Left colon (tissue), 2 donors: ENCODE results near the gene STAMBPL1. TPM values are rescaled to one million over a fixed set of nuclear protein-coding genes. Genes with fewer than 3 reads are reported as not detected.

Experiments
- ATAC-seq: fragments of 200-7000 bp; cut with Tn5 transposase; one replicate; pipeline ENCODE4 v1.9.1; 2020; ENCODE audit warnings: mild to moderate bottlenecking, moderate library complexity
- DNase-seq, 2 donors: peaks; one replicate each; pipeline ENCODE4 v3.0.0-alpha.2; 2020
- intact Hi-C, 2 donors: fragments of 100-400 bp; cut with DNase I in 1 of 2; cut with micrococcal nuclease in 1 of 2; formaldehyde crosslinking; loops; one replicate each; pipeline versions ENCODE4 v1.11.2 to v1.14.0; 2022; cut with DNase I, micrococcal nuclease
- total RNA-seq, 2 donors: library from RNA; stranded (reverse); fragmentation: NEBNext Ultra II Directional; extraction: Animal tissue kit (Norgen Biotek cat#: 25700); gene quantifications; one replicate each; pipeline ENCODE4 v1.2.1, GENCODE V29; 2021
- donor health status: DM: no; HTN: no; CAD: no.
- donor health status: DM: yes; HTN: yes; CAD: no.

Gene STAMBPL1
- total RNA-seq, 2 donors from 2014 or later = 14.8 to 22.4 TPM

GRCh38 chr10:88961266-88961665, 81.2 kb downstream of the STAMBPL1 start:
- intact Hi-C loops = no loop called here
- DNase-seq = no peak
- ATAC-seq = no peak

DNA sequence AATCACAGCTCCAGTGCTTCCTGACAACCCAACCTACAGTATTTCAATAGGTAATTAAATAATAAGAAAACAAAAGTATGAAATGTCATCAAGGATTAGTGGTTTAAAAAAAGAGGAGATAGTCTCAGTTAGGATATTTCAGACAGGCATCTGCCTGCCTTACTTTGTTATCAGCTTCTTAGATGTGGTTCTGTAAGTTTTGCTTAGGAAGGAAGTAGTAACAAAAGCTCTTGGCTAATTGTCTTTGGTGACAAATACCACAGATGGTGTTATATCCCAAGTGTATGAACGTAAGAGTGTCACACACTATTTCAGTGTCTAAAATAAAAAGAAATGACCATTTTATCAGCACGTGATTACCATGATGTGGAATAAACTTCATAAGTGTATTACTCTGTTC, 82.3 kb downstream of the STAMBPL1 start:
- intact Hi-C loops = no loop called here
- no peak for DNase-seq
- ATAC-seq = no peak

DNA sequence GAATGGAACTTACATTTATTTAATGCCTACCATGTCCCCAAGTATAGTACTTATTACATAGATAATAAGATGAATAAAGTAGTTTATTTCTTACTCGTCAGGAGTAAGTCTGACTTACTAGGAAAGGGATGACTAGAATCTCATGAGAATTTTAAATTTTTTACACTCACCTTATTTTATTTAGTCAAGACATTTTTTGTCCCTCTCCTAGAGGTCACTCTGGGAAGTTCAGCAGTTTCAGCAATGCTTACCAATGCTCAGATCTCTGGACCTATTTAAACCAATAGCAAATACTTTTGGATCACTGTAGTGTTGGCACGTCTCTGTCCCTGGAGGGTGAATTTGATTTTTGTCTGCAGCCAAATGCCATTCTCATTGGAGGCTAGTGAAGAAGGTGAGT, 83.3 kb downstream of the STAMBPL1 start:
- no peak for ATAC-seq

DNA sequence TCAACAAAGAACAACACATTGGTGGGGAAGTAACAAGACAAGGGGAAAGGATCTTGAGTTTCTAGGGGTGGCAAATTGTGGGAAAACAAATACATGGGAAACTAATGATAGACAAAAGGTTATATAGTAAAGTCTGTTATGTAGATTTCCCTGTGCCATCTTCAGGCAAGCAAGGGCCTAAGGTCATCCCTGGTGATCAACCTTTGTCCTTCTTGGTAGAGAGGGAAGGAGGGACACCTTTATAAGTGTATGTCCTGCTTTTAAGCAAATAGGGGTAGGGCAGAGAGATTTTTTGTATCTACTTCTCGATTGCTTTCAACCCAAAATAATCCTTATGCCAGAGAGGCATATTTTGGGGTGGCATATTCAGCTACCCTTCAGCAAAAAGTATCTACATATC, 84.3 kb downstream of the STAMBPL1 start:
- DNase-seq (no peak), ATAC-seq (peak; percentile 59)
- intact Hi-C loops = no loop called here

More for the DNA sequence above, 83.3 kb downstream of the STAMBPL1 start:
- no peak for DNase-seq
- intact Hi-C loops = no loop called here

DNA sequence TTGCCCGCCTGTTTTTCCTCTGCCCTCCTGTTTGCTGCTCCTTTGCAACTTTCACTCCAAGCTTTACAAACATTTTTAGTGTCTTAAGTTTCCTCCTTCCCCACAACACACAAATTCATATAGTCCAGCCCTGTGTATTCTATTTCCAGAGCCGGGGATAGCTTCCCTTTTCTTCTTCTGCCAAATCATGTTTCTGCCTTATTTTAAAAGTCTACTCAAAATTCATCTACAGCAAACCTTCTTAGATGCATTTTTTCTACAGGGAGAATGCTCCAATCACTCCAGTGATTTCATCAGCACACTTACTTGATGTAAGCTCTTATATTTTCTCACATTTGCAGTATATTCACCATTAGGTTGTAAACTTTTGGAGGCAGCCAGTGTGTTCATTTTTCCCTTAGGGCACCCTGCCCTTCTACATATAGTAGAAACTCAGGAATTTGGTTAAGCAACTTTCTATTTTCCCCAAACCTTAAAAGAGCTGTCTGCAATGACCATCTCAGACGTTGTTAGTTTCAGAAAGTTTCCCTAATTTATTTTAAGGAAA, 84.9 kb downstream of the STAMBPL1 start:
- ATAC-seq = no peak
- DNase-seq = no peak
- intact Hi-C loops = no loop called here

- ATAC-seq (no peak), DNase-seq (peak in 1 of 2 donors; percentile 27)
- intact Hi-C loops = no loop called here
Measured at GRCh38 chr10:88966797-88967196, 86.8 kb downstream of the STAMBPL1 start.

DNA sequence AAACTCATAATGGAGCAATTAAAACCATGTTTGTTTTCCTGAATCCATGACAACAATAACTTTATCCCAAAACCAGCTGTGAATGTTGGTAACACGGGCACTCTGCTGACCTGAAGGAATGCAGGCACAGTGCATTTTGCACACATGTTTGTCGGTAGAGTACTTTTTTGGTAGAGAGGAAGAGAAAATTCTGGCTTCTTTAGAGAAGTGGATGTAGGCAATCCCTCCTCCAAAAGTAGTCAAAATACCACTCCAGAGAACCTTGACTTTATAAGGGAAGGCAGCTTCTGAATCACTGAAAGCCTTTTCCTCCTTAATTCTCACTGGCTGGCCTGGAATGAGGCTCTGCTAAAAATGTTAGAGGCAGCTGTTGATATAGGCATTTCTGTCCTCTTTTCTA, 88.3 kb downstream of the STAMBPL1 start:
- intact Hi-C loops = no loop called here
- DNase-seq = no peak
- ATAC-seq = no peak

- intact Hi-C loops = no loop called here
- DNase-seq = no peak
- ATAC-seq = no peak
Measured at GRCh38 chr10:88971221-88972061, 91.4 kb downstream of the STAMBPL1 start.

Other genes with a start within 250 kb of the STAMBPL1 start
- gene LIPF, start 215.8 kb upstream of the STAMBPL1 start, total RNA-seq = not detected
- not detected for gene LIPK, start 174.0 kb upstream of the STAMBPL1 start, total RNA-seq
- gene LIPN, start 120.2 kb upstream of the STAMBPL1 start, total RNA-seq = not detected
- not detected for gene LIPM, start 77.5 kb upstream of the STAMBPL1 start, total RNA-seq
- 10 to 100 TPM; 13.7 to 21.6 TPM for gene ANKRD22, start 28.4 kb upstream of the STAMBPL1 start, total RNA-seq
- gene ACTA2, start 72.5 kb downstream of the STAMBPL1 start, total RNA-seq = 100 to 1,000 TPM in 1 of 2 donors, 10 to 100 TPM in 1; 57.1 to 245 TPM
- gene FAS, start 110.6 kb downstream of the STAMBPL1 start, total RNA-seq = 10 to 100 TPM; 33.8 to 54.1 TPM